Astrocyte of the spinal cord (primary cell): ENCODE results near the gene TBCE.

ENCODE experiments used
- DNase-seq: peaks from one replicate; pipeline ENCODE4 v3.0.0; 2011; ENCODE audit warnings: low read depth, low spot score
- H3K4me3 ChIP-seq: 2 replicates; pipeline ENCODE4 v1.5.1; 2011; ENCODE audit warnings: low read depth, mild to moderate bottlenecking, low read length, moderate library complexity
- in situ Hi-C: cut with HindIII; loops from 2 replicates; pipeline ENCODE4 v1.10.0; 2017; ENCODE audit warnings: low sequenced_read_pairs
- TF ChIP-seq, protein P1 (sequence below): IDR thresholded peaks from 2 replicates; pipeline ENCODE4 v1.5.1; 2012; ENCODE audit warnings: low read depth, mild to moderate bottlenecking, low read length, inconsistent platforms

The TBCE gene

GRCh38 chr1:235326719-235327558, 40.3 kb upstream of the TBCE start:
- TF ChIP-seq, protein P1, sequence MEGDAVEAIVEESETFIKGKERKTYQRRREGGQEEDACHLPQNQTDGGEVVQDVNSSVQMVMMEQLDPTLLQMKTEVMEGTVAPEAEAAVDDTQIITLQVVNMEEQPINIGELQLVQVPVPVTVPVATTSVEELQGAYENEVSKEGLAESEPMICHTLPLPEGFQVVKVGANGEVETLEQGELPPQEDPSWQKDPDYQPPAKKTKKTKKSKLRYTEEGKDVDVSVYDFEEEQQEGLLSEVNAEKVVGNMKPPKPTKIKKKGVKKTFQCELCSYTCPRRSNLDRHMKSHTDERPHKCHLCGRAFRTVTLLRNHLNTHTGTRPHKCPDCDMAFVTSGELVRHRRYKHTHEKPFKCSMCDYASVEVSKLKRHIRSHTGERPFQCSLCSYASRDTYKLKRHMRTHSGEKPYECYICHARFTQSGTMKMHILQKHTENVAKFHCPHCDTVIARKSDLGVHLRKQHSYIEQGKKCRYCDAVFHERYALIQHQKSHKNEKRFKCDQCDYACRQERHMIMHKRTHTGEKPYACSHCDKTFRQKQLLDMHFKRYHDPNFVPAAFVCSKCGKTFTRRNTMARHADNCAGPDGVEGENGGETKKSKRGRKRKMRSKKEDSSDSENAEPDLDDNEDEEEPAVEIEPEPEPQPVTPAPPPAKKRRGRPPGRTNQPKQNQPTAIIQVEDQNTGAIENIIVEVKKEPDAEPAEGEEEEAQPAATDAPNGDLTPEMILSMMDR, result no peak
- no peak for DNase-seq
- H3K4me3 ChIP-seq, result peak overlapping the region; percentile 97
- in situ Hi-C loops, result no loop called here

GRCh38 chr1:235327559-235328270, 39.5 kb upstream of the TBCE start, which contains the start of gene ARID4B:
ARID4B (minus strand) TSS chr1:235328179; CDS start chr1:235326919, 1,260 bp downstream.
- no peak for DNase-seq
- peak within 1 kb of the TSS; percentile 97 for H3K4me3 ChIP-seq
- in situ Hi-C loops, result no loop called here
- TF ChIP-seq, protein P1, result no peak

DNA sequence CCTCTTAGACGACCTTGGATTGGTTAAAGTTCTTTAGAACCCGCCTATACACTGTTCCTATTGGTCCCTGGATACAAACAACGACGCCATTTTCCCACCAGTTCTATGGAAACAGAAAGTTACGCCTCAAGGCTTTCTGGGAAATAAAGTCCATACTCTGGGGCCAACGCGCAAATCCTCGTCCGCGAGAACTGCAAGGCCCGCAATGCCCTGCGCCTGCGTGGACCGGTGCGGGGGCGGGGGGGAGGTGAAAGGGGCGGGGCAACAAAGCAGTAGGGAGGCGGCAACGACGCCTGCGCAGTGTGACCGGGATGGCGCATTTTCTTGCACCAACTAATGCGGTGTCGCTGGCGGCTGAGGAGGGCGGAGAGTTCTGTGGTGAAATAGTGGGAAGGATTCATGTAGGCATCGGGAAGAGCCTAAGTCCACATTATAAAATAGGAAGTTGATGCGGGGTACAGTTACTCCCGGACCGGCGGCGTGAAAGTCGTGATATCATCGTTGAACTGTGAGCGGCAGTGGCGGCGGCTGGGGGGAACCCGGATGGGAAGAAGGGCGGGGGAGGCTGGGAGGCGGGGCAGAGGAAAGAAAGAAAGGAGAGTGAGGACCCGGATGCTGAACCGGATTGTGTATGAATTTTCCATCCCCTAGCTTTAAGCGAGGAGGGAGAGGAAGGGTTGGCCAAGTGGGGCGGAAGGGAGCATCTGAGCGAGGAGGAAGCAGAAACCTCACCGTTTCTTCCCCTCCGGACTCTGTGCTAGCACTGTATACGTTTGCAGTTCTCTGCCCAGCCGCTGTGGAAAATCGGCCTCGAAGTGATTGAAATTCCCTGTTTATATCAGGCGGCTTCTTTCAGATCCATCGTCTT, 38.7 kb upstream of the TBCE start, which contains the start of gene GGPS1:
TSS of gene GGPS1 (plus strand) at position 300 of the 868 bp plus-strand sequence. CDS start 6,695 bp downstream, outside the sequence.
- in situ Hi-C loops, result no loop called here
- TF ChIP-seq, protein P1, result peak; percentile 5
- H3K4me3 ChIP-seq, result peak within 1 kb of the TSS; percentile 97
- DNase-seq, result peak; percentile 100

DNA sequence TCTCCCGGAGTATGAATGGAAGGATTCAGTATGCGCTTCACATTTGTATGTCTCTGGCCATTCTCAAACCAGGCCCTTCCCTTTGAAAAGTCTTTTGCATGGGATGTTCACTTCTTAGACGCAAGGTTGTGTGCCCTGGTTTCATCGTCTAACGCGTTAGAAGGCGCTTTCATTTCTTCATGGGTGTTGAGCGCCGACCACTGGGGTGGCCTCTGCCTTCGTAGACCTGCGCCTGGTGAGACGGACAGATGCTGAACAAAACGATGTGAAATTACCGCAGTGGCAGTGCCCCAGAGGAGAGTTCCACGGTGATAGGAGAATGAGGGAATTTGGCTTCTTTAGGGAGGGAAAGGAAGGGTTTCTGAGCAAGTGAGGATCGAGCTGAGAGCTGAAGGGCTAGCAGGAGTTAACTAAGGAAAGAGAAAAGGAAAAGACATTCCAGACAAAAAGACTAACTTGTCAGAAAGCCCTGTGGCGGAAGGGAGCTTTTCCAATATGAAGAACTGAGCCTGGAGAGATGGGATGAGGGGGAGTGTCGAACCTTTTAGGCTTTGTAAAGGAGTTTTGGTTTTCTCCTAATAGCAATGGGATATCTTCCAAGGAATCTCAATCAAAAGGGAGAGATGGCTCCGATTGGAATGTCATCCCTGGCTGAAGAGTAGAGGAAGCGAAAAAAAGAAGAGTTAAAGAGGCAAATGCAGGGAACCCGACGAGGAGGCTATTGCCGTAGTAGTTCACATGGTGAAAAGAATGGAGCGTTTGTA, 37.9 kb upstream of the TBCE start:
- in situ Hi-C loops, result no loop called here
- no peak for DNase-seq
- peak overlapping the region; percentile 66 for H3K4me3 ChIP-seq
- TF ChIP-seq, protein P1, result peak; percentile 5

DNA sequence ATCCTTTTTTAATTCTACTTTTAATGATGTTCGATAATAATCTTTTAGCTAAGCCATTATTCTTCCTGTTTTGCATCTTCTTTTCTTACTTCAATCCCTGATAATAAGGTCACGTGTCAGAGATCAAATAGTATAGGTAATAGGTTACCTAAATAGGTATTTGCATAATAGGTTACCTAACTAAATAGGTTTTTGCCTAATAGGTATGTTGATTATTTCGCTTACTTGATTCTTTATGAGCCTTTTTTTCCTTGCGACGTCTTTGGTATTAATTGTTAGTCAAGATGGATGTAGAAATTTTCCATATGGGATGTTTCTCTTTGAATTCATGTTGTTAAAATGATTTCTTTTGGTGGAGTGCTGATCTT, 36.3 kb upstream of the TBCE start:
- TF ChIP-seq, protein P1, result no peak
- in situ Hi-C loops, result no loop called here
- no peak overlapping the region for H3K4me3 ChIP-seq
- DNase-seq, result no peak
